ENCODE data around the gene CSF1R.
"Not testable (repeated sequence)": the region's sequence is repeated elsewhere in the genome, so short reads cannot be mapped to it uniquely, and the experiment has no call there.

CSF1R gene

DNA sequence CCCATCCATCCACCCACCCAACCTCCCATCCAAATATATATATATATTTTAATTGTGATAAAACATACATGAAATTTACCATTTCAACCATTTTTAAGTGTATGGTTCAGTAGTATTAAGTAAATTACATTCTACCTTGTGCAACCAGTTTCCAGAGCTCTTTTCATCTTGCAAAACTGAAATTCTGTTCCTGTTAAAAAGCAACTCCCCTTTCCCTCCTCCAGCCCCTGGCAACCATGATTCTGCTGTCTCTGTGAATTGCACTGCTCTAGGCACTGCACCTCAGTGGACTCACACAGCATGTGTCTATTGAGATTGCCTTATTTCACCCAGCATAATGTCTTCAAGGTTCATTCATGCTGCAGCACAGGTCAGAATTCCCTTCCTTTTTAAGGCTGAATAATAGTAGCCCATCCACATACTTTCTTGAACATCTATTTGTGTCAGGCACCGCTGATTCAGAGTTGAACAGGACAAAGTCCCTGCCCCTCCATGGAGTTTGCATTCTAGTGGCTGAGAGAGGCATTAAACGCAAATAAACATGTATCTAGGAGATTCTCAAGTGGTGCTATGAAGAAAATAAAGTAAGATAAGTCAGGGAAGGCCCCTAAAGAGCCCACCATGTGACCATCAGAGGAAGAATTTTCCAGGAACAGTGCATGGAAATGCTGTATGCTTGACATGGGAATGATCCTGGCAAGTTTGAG, 24.0 kb downstream of the CSF1R start:
- DNase-seq (ENCODE audit: low read depth, low spot score): no peak
- no peak overlapping the region for H3K4me3 ChIP-seq (ENCODE audit: low read length)

DNA sequence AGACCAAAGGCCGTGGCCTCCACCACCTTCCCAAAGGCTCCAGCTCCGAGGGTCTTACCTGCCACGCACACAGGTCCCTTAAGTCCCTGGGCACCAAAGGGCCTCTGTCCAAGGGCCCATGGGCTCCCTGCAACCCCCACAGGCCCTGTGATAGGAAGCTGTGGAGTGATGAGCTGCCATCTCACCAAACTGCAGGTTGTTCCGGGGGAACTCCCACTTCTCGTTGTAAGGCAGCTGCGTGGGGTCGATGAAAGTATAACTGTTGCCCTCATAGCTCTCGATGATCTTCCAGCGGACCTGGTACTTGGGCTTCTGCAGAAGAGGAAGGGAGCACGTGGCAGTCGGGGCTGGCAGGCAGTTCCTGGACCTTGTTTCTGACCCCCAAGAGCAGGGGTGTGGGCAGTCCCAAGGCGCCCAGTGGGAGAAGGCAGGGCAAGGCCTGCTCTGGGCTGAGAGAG, 24.8 kb downstream of the CSF1R start:
- no peak overlapping the region for H3K4me3 ChIP-seq (ENCODE audit: low read length)
- DNase-seq (ENCODE audit: low read depth, low spot score): no peak

DNA sequence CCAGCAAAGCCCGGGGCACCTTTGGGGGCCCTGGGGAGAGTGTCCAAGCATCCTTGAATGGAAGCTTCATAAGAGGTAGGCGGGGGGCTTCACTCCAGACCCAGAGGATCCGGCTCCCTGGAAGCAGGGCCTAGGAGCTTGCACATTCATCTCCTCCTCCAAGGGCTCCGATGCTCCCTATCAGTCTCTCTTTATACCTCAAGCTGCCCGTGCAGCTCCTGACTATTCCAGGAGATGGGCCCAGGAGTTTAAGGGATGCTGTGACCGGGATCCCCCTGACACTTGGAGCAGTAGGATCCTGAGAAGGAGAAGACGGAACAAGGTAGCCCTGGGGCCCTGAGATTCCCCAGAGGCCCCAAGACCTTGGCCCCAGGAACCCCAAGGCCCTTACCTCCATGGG, 25.9 kb downstream of the CSF1R start:
- H3K4me3 ChIP-seq (ENCODE audit: low read length): no peak overlapping the region
- DNase-seq (ENCODE audit: low read depth, low spot score): no peak

DNA sequence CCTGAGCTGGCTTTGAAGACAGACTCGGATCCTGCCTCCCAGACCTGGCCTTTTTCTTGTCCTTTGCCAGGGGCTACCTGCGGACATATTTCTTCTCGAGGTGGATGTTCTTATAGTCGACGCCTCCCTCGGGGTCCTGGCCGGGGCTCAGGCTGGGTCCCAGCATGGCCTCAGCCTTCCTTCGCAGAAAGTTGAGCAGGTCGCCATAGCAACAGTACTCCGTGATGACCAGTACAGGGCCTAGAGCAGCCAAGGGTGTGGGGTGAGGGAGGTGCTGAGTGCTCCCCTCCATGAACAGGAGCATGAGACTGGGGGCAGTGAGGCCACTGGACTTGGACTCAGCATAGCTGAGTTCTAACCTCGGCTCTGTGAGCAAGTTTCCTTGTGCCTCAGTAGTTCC, 26.7 kb downstream of the CSF1R start:
- DNase-seq (ENCODE audit: low read depth, low spot score): no peak
- no peak overlapping the region for H3K4me3 ChIP-seq (ENCODE audit: low read length)

DNA sequence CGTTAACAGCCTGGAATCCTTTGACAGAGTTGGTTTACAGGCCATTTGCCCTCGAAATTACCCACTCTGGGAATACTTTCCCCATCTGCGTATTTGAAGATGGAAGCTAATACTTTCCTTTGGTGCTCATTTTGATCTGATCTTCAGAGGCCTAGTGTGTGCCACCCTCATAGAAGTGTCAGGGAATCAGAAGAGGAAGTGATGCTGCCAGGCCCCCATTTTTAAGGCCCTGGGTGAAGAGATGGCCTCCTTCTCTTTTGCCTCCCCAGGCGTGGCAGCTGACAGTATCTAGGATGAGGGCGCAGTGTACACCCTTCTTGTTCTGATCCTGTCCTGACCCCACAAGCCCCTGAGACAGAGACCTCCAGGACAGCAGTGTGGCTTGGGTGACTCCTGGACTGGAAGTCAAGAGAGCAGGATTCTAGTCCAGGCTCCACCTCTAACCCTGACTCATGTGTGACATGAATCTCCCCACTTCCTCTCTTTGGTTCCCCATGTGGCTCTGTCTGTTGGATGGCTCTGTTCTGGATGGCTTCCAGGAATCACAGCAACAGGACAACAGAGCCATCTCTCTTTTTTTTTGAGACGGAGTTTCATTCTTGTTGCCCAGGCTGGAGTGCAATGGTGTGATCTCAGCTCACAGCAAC, 27.8 kb downstream of the CSF1R start:
- DNase-seq (ENCODE audit: low read depth, low spot score): no peak
- no peak overlapping the region for H3K4me3 ChIP-seq (ENCODE audit: low read length)

DNA sequence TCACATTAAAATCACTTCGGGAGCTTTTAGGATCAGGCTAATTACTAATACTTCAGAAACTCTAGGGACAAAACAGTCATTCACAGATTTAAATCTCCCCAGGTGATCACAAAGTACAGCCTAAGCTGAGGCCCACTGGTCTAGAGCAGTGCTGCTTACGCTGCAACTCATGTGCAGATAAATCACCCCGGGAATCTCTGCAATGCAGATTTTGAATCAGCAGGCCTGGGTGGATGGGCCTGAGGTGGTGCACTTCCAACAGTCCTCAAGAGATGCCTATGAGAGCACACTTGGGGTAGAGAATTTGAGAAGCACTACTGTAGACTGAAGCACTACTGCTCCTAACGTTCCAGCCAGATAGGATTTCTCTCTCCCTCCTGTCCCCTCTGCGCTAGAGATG, 28.4 kb downstream of the CSF1R start:
- H3K4me3 ChIP-seq (ENCODE audit: low read length): no peak overlapping the region
- DNase-seq (ENCODE audit: low read depth, low spot score): no peak

DNA sequence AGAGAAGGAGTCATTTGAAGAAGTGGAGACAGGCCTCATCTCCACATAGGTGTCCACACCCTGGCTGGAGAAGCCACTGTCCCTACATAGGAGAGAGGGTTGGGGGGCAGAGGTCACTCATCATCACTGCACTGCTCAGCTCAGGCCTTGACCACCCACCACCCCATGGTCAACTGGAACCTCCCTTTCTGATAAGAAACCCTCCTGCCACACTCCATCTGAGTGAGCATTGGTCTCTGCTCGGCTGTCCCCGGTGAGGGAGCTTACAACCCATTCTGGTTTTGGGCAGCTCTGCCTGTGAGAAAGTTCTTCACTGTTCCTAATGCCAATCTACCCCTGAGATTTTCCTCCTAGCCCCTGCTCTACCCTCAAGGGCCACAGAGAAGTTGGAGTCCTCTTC, 28.8 kb downstream of the CSF1R start:
- H3K4me3 ChIP-seq (ENCODE audit: low read length): no peak overlapping the region
- DNase-seq (ENCODE audit: low read depth, low spot score): no peak

DNA sequence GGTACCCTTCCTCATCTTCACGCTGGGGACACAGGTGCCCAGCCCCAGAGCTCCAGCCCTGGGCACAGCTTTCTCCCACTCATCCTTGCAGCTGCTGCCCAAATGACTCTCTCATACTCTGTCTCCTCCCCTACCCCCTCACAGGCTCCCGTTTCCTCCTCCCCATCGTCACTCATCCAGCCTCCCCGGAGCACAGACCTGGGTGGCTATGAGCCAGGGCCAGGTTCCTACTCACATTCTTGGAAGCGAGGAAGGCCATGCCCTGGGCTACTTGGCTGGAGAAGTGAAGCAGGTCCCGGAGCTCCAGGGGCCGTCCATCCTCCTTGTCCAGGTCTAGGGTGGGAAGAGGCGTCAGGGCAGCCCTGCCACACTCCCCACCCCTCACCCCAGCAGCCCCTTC, 29.3 kb downstream of the CSF1R start:
- H3K4me3 ChIP-seq (ENCODE audit: low read length): no peak overlapping the region
- no peak for DNase-seq (ENCODE audit: low read depth, low spot score)

DNA sequence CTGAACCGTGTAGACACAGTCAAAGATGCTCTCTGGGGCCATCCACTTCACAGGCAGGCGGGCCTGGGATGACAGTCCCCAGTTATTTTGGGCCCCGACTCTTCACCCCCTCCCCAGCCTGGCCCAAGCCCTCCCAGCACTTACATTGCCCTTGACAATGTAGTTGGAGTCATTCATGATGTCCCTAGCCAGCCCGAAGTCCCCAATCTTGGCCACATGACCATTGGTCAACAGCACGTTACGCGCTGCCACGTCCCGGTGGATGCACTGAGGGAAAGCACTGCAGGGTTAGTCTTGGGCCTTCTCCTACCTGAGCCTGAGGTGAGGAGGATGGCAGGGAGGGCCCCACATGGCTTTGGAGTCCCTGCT, 30.3 kb downstream of the CSF1R start:
- DNase-seq (ENCODE audit: low read depth, low spot score): no peak
- H3K4me3 ChIP-seq (ENCODE audit: low read length): no peak overlapping the region

DNA sequence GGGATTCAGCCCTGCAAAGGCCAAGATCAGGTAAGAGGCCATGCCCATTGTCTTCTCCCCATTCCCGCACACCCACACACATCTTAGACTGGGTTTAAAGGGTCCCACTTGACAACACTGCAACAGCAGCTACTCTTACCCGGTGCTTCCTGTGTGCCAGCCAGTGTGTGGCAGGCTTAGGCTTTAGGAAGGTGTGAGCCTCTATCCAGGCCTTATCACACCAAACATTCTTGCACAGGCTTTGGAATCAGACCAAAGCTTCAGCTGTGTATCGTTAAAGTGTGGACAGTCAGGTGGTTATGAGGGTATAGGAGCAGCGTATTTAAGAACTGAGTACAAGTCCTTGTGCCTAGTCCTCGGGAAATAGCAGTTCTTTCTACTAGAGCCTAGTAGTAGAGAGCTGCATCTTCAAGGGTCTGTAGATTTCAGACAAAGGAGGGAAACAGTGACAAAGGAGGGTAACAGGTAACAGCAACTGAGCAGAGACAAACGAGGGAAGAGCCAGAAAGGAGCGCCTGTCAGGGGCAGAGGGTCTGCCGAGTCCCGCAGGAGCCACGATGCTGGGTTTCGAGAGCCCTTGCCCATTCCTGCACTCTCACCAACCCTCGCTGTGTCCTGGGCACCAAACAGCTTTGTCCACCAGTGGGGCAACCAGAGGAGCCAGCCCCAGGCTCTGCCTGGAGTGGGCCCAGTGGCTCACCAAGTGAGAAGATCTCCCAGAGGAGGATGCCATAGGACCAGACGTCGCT, 30.9 kb downstream of the CSF1R start:
- H3K4me3 ChIP-seq (ENCODE audit: low read length): no peak overlapping the region
- DNase-seq (ENCODE audit: low read depth, low spot score): no peak

DNA sequence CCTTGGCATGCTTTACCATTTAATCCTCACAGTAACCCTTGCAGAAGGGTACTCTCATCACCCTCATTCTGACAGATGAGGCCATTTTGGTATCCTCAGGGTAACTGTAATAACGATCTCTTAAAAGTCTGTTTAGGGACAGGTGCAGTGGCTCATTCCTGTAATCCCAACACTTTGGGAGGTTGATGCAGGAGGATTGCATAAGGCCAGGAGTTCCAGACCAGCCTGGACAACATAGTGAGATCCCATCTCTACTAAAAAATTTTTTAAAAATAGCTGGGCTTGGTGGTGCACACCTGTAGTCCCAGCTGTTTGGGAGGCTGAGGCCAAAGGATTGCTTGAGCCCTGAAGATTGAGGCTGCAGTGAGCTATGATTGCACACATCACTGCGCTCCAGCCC, 31.8 kb downstream of the CSF1R start:
- DNase-seq (ENCODE audit: low read depth, low spot score): no peak
- H3K4me3 ChIP-seq (ENCODE audit: low read length): no peak overlapping the region

DNA sequence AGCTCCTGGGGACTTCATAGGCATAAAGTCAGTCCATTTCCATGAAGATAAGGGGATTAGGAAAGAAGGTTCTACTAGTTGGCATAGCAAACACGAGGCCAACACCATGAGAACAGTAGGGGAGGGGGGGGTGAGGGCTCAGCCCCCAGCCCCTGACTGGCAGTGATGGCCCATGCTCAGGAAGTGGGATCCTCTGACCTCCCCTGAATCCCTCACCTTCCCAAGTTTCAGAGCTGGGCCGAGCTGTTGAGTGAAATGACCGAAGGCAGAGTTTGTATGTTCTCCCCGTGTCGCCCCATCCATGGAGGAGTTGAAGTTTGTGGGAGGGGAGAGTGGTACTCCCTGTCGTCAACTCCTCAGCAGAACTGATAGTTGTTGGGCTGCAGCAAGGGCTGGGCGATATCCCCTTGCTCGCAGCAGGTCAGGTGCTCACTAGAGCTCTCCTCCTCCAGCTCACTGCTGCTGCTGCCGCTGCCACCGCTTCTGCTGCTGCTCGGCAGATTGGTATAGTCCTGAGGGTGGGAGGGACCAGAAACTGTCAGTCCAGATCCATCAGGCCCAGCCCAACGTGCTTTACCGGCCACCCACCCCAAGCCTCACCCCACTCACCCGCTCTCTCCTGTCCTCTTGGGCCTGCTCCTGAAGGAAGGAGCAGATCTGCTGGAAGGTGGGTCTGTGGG, 32.5 kb downstream of the CSF1R start:
- H3K4me3 ChIP-seq (ENCODE audit: low read length): no peak overlapping the region
- DNase-seq (ENCODE audit: low read depth, low spot score): no peak

DNA sequence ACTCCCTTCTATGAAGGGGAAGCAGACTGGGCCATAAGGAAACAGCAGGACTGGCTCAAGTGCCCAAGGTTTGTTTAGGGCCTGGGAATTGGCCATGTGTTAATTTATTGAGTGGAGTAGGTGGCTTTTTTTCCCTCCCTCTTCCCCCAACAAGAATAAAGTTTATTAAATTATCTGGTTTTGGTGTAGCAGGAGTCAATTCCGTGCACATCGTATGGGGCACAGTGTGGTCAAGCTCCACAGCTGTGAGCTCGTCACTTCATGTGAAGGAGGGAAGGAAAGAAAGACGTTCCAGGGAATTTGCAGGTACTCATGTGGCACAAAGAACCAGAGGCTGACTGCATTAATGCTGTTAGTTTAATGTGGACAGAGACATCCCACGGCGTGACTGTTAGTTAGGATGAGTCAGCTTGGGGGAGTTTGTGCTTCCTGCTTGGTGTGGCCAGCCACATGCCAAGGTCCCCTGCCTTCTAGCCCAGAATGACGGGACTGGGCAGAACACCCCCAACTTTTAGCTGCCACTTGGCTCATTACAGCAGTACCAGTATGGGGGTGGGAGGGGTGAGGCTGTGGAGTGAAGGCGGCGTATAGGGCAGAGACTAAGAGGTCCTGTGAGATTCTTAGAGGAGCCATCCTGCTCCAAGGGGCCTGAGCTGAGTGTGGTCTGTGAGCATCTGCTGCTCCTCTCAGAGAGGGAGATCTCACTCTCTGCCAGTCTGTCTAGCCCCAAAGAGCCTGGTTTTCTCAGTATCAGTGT, 33.2 kb downstream of the CSF1R start:
- no peak overlapping the region for H3K4me3 ChIP-seq (ENCODE audit: low read length)
- DNase-seq (ENCODE audit: low read depth, low spot score): no peak

DNA sequence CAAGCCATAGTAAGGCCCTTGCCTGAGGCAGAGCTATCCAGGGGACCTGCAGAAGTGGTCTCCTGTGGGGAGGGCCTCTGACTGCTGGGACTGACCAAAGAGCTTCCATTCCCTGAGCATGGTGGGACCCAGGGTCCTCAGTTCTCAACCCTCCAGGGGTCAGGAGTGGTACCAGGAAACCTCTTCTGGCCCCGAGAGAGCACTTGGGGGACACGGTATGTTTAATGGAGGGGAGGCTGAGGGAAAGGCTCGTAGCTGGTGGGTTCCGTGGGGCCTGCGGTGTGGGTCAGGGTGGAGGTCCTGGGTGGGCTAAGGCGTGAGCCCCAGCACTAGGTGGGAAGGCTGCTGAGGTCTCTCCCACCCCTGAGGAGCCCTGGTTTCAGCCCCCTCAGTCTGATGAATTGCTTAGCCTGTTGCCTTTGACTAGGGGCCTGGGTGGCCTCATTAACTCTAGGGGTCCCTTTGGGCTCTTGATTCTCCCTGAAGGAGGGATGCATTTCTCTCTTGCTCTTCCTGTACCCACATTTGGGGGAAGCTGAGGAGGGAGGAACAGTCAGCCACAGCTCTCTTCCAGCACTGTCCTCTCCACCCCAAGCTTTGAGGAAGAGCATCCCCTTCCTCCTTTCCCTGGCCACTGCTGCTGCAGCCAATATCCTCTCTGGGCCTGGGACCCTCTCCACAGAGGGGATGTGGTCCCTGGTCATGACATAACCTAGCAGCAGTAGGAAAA, 34.0 kb downstream of the CSF1R start:
- H3K4me3 ChIP-seq (ENCODE audit: low read length): no peak overlapping the region
- DNase-seq (ENCODE audit: low read depth, low spot score): no peak

DNA sequence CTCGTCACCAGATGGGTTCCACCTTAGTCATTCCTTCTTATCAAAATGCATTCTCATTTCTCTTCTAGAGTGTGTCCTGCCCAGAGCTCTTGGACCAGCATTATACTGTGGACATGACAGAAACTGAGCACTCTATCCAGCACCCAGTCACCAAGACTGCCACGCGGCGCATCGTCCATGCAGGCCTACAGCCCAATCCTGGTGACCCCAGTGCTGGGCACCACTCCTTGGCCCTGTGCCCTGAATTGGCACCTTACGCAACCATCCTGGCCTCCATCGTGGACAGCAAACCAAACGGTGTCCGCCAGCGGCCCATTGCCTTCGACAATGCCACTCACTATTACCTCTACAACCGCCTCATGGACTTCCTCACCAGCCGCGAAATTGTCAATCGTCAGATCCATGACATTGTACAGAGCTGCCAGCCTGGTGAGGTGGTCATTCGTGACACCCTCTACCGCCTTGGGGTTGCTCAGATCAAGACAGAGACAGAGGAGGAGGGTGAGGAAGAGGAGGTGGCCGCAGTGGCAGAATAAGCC, 34.6 kb downstream of the CSF1R start:
- no peak overlapping the region for H3K4me3 ChIP-seq (ENCODE audit: low read length)

DNA sequence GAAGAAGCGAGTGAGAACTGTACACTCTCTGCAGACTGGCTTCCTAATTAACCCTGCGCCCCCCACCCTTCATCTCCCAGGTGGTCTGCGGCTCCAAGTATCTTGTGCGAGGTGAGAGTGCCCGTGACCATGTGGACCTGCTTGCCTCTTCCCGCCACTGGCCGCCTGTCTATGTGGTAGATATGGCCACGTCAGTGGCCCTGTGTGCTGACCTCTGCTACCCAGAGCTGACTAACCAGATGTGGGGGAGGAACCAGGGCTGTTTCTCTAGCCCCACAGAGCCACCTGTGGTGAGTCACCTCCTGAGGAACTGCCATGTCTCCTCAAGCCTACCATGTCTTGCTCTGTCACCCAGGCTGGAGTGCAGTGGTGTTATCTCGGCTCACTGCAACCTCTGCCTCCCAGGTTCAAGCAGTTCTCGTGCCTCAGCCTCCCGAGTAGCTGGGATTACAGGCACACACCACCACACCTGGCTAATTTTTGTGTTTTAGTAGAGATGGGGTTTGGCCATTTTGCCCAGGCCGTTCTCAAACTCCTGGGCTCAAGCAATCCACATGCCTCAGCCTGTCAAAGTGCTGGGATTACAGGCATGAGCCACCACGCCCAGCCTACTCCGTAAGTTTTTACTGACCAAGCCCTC, 36.1 kb downstream of the CSF1R start:
- H3K4me3 ChIP-seq (ENCODE audit: low read length); DNase-seq (ENCODE audit: low read depth, low spot score): not testable (repeated sequence)

More for the DNA sequence above, 34.6 kb downstream of the CSF1R start:
- DNase-seq (ENCODE audit: low read depth, low spot score): no peak

DNA sequence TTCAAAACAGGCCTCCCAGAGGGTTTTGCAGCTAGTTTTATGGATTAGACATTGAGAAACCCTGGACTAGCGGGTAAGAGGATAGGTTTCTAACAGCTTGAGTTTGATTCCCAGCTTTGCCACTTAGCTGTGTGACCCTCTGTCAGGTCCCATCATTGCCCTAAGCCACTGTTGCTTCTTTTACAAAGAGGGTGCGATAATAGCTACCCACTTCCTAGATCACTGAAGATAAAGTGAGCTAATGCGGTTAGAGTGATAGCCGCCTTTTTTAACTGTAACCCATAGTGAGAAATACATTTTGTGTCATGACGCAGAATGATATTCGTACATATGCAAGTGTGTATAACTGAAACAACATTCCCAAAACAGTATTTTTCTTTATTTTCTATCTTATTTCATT, 40.3 kb downstream of the CSF1R start:
- DNase-seq (ENCODE audit: low read depth, low spot score): peak; percentile 60

DNA sequence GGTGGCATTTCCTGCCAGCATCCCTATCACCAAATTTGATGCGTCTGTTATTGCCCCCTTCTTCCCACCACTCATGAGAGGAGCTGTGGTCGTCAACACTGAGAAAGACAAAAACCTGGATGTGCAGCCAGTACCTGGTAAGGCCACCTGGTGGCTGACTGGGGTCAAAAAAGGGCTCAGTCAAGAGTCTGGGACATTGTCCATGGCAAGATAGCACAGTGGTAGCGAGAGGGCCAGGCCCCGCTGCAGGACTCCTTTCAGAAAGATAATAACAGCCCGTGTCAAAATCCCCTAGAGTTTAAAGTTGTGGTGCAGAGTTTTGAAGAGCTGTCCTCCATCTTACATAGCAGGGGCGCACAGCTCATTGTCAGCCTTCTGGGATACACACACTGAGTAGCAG, 40.8 kb downstream of the CSF1R start:
- DNase-seq (ENCODE audit: low read depth, low spot score): no peak
- no peak overlapping the region for H3K4me3 ChIP-seq (ENCODE audit: low read length)

More for the DNA sequence above, 40.3 kb downstream of the CSF1R start:
- no peak overlapping the region for H3K4me3 ChIP-seq (ENCODE audit: low read length)

Measured in Jurkat, Clone E6-1 (cell line).